ENCODE results near the gene SNRNP70.
"Not testable (repeated sequence)": the region's sequence is repeated elsewhere in the genome, so short reads cannot be mapped to it uniquely, and the experiment has no call there.

The SNRNP70 gene

GRCh38 chr19:49074869-49075268 is 10.4 kb upstream of the SNRNP70 start:
- H3K36me3 Mint-ChIP-seq (ENCODE audit: low read depth); H3K4me1 Mint-ChIP-seq (ENCODE audit: low read depth); H3K4me3 Mint-ChIP-seq; DNase-seq; H3K9me3 Mint-ChIP-seq; H3K27ac Mint-ChIP-seq: not testable (repeated sequence)
- H3K27me3 Mint-ChIP-seq: peaks cover 61% of the 10 kb centered on the region

DNA sequence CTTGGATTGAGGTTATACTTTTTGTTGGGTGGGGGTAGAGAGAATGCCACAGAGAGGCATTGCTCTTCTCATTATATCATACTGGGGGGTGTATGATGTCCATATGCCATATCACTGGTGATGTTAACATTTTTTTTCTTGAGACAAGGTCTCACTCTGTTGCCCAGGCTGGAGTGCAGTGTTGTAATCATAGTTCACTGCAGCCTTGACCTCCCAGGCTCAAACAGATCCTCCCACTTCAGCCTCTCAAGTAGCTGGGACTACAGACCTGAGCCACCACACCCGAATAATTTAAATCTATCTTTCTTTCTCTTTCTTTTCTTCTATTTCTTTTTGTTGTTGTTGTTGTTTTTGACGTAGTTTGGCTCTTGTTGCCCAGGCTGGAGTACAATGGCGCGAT is 4.9 kb upstream of the SNRNP70 start:
- Mint-ChIP-seq H3K27ac (no peak overlapping the region), H3K9me3 (no peaks in the 10 kb centered on the region), H3K36me3 (ENCODE audit: low read depth) (peaks cover 3% of the 10 kb centered on the region), H3K27me3 (peaks cover 16% of the 10 kb centered on the region), H3K4me3 (no peak overlapping the region), H3K4me1 (ENCODE audit: low read depth) (peaks cover 8% of the 10 kb centered on the region)
- no peak for DNase-seq

DNA sequence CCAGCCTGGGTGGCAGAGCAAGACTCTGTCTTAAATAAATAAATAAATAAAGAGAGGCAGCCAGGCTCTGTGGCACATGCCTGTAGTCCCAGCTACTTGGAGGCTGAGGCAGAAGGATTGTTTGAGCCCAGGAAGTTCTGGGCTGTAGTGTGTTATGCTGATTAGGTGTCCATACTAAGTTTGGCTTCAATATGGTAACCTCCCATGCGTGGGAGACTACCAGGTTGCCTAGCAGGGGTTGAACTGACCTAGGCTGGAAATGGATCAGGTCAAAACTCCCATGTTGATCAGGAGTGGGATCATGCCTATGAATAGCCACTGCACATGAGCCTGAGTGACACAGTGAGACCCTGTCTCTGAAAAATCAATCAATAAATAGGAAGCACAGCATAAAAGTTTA is 4.0 kb upstream of the SNRNP70 start:
- Mint-ChIP-seq H3K27me3 (peaks cover 7% of the 10 kb centered on the region), H3K36me3 (ENCODE audit: low read depth) (peaks cover 12% of the 10 kb centered on the region), H3K4me1 (ENCODE audit: low read depth) (peaks cover 9% of the 10 kb centered on the region), H3K9me3 (no peaks in the 10 kb centered on the region), H3K4me3 (no peak overlapping the region), H3K27ac (no peak overlapping the region)
- DNase-seq: no peak

GRCh38 chr19:49084206-49085019 is 838 bp upstream of the SNRNP70 start:
- no peaks in the 10 kb centered on the region for H3K27me3 Mint-ChIP-seq
- H3K4me3 Mint-ChIP-seq: peak overlapping the region; percentile 98
- H3K9me3 Mint-ChIP-seq: no peaks in the 10 kb centered on the region
- H3K27ac Mint-ChIP-seq: peak overlapping the region; percentile 98
- peaks cover 40% of the 10 kb centered on the region for H3K36me3 Mint-ChIP-seq (ENCODE audit: low read depth)
- H3K4me1 Mint-ChIP-seq (ENCODE audit: low read depth): peaks cover 28% of the 10 kb centered on the region
- no peak for DNase-seq

DNA sequence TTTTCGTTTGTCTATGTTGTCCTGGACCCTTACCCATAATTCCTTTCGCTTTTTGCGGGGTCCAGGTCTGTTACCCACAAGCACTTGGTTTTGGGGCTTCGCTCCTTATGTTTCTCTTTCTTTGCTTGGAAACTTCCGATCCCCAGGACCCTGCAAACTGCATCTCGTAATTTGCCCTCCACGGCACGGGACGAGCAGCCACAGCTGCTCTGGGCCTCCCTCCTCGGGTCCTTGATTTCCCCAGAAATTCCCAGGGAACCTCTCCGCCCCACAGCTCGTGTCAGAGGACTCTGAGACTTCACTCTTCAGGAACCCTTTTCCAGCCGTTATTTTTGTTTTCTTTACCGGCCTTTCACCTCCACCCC is 599 bp downstream of the SNRNP70 start:
- H3K27me3 Mint-ChIP-seq: no peaks in the 10 kb centered on the region
- H3K36me3 Mint-ChIP-seq (ENCODE audit: low read depth): peaks cover 55% of the 10 kb centered on the region
- H3K4me3 Mint-ChIP-seq: peak overlapping the region; percentile 98
- no peak for DNase-seq
- peak overlapping the region; percentile 98 for H3K27ac Mint-ChIP-seq
- no peaks in the 10 kb centered on the region for H3K9me3 Mint-ChIP-seq
- H3K4me1 Mint-ChIP-seq (ENCODE audit: low read depth): peaks cover 36% of the 10 kb centered on the region

DNA sequence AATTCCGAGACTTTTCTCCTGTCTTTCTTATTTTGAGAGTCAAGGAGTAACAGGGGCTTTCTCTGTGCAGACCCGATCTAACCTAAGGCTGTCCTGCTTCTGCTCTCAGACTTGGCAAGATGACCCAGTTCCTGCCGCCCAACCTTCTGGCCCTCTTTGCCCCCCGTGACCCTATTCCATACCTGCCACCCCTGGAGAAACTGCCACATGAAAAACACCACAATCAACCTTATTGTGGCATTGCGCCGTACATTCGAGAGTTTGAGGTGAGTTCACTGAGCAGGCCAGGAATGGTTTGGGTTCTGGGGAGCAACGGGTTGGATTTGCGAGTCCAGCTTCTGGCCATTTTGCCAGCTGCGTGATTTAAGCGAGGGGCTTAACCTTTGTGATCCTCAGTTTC is 1.0 kb downstream of the SNRNP70 start:
- no peak for DNase-seq
- no peaks in the 10 kb centered on the region for H3K9me3 Mint-ChIP-seq
- peaks cover 39% of the 10 kb centered on the region for H3K4me1 Mint-ChIP-seq (ENCODE audit: low read depth)
- H3K4me3 Mint-ChIP-seq: peak overlapping the region; percentile 98
- H3K36me3 Mint-ChIP-seq (ENCODE audit: low read depth): peaks cover 59% of the 10 kb centered on the region
- no peaks in the 10 kb centered on the region for H3K27me3 Mint-ChIP-seq
- peak overlapping the region; percentile 98 for H3K27ac Mint-ChIP-seq

DNA sequence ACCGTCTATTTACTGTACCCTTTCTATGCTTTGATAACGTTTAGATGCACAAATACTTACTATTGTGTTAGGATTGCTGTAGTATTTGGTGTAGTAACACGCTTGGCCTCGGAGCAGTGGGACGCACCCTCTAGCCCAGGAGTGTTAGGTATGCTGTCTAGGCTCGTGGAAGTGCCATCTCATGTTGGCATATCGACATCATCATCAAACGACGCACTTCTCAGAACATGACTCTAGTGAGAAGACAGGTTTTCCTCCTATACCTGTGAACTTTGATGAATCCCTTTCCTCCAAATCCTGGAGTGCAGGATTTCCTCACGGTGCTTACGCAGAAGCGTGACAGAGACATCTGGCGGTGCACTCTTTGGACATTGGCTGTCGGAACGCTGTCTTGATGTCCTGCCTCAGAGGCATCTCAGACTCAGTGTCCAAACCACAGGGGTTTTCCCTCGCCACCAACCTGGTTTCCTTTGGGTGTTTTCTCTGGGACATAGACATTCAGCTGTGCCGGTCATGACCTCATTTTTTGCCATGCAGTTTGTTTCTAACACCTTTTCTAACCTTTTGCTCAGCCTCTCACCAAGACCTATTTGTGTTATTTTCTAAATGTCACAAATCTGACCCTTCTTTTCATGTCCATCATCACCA is 6.3 kb downstream of the SNRNP70 start:
- Mint-ChIP-seq H3K36me3 (ENCODE audit: low read depth) (peaks cover 93% of the 10 kb centered on the region), H3K4me1 (ENCODE audit: low read depth) (peaks cover 34% of the 10 kb centered on the region), H3K4me3 (no peak overlapping the region), H3K27ac (peak overlapping the region; percentile 78), H3K27me3 (no peaks in the 10 kb centered on the region), H3K9me3 (no peaks in the 10 kb centered on the region)
- DNase-seq: no peak

DNA sequence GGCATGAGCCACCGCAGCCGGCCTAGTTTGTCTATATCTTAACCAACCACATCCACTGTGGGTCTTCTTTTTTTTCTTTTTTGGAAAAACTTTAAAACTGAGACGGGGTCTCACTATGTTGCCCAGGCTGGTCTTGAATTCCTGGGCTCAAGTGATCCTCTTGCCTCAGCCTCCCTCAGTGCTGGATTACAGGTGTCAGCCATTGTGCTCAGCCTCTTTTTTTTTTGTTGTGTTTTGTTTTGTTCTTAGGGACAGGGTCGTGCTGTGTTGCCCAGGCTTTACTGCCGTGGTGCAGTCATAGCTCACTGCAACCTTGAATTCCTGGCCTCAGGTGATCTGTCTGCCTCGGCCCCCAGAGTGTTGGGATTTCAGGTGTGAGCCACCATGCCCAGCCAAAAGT is 7.4 kb downstream of the SNRNP70 start:
- peaks cover 93% of the 10 kb centered on the region for H3K36me3 Mint-ChIP-seq (ENCODE audit: low read depth)
- DNase-seq: no peak
- H3K9me3 Mint-ChIP-seq: no peaks in the 10 kb centered on the region
- H3K27ac Mint-ChIP-seq: no peak overlapping the region
- no peaks in the 10 kb centered on the region for H3K27me3 Mint-ChIP-seq
- H3K4me3 Mint-ChIP-seq: no peak overlapping the region
- H3K4me1 Mint-ChIP-seq (ENCODE audit: low read depth): peaks cover 30% of the 10 kb centered on the region

DNA sequence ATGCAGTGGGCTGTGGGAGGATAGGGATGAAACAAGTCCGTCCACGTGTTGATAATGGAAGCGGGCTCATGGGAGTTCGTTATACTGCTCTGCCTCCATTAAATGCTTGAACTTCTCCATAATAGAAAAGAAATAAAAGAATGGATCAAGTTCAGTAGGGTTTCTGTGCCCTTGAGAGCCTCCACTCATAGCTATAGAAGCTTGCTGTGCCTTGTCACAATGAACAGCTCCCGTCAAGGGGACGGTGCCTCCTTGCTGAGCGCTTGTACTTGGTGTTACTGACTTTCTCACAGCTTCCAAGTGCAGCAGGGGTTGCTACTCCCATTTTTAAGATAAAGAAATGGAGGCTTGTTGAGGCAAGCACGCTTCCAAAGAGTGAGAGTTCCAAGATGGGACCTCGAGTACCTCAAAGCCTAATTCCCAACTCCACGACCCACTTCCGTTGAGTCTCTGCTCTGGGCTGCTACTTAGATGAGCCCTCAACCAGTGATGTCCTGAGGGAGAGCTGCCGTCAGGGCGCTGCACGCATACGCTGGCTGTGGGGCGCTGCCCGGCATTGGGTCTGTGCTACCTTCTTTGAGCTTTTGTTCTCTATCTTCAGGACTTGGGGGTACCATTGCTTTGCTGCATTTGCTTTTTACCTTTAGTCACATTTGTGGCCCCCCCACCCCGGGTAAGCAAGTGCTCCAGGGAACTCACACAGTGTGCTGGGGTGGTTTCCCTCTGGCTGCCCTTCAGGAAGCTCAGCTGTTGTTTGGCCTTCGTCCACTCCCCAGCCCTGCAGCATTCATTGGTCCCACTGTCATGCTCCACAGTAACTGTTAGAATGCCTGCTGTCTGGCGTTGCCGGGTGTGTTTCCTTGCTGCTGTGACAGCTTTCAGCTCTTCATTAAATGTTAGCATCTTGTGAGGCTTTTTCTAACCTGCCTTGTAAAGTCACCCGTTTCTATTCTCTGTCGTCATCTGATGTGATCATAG is 9.5 kb downstream of the SNRNP70 start:
- Mint-ChIP-seq H3K9me3 (no peaks in the 10 kb centered on the region), H3K4me3 (no peak overlapping the region), H3K4me1 (ENCODE audit: low read depth) (peaks cover 22% of the 10 kb centered on the region), H3K36me3 (ENCODE audit: low read depth) (peaks cover 96% of the 10 kb centered on the region), H3K27ac (no peak overlapping the region), H3K27me3 (no peaks in the 10 kb centered on the region)
- DNase-seq: no peak

DNA sequence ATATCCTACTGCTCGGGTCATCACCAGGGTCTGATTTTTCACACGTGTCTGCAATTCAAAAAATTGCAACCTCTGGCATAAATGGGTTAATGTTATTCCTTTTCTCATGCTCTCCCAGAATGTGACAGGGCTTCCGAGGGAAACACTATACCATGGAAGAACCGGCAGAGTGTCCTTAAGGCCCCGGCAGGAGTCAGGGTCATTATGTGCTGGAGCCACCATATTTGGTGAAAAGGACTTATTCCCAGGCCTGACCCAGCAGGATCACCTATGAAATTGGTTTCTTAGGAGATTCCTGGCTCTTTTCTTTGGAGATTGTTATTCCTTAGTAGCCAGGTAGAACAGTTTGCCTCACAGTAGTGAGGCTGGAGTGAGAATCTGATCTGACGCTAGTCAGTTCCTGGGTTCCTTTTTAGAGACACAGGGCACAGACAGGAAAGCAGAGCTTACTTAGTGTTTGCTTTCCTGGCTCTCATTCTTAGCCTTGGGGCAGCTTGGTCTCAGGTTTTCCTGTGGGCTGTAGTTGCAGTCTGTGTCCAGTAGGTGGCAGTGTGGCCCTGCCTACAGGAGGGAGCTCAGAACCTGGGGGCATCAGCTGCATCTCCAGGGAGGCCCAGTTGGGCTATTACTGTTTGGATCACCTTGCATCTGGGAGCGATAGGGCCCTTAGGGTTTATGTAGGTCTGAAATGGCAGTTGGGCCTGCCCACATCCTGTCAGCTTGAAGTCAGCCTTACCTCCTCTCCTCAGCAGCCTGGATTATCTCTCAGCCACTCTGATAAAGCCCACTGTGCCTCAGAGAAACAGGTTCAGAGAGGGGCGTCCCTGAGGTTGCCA is 12.4 kb downstream of the SNRNP70 start:
- Mint-ChIP-seq H3K27me3 (no peaks in the 10 kb centered on the region), H3K4me1 (ENCODE audit: low read depth) (peaks cover 4% of the 10 kb centered on the region), H3K27ac (peak overlapping the region; percentile 52), H3K4me3 (no peak overlapping the region), H3K36me3 (ENCODE audit: low read depth) (peaks cover 92% of the 10 kb centered on the region), H3K9me3 (no peaks in the 10 kb centered on the region)
- peak; percentile 79 for DNase-seq

- Mint-ChIP-seq H3K4me3 (no peak overlapping the region), H3K4me1 (ENCODE audit: low read depth) (peaks cover 4% of the 10 kb centered on the region), H3K36me3 (ENCODE audit: low read depth) (peaks cover 94% of the 10 kb centered on the region), H3K27ac (peak overlapping the region; percentile 19), H3K9me3 (no peaks in the 10 kb centered on the region), H3K27me3 (no peaks in the 10 kb centered on the region)
- DNase-seq: no peak
These were observed 13.5 kb downstream of the SNRNP70 start for GRCh38 chr19:49098795-49099194.

DNA sequence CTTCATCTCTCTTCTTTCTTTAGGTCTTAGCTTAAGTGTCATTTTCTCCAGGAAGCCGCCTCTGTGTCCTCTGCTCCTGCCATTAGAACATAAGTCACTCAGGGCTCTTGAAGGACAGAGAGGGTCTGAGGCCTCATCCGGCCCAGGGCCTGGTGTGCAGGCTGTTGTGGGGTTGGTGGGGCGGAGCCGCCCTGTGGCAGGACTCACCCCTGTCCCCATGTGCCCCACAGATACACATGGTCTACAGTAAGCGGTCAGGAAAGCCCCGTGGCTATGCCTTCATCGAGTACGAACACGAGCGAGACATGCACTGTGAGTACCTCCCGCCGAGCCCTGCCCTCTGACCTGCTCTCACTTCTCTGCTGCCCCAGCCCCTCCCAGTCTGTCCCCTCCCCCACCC is 15.9 kb downstream of the SNRNP70 start:
- peaks cover 4% of the 10 kb centered on the region for H3K4me1 Mint-ChIP-seq (ENCODE audit: low read depth)

GRCh38 chr19:49102303-49102702 is 17.1 kb downstream of the SNRNP70 start:
- Mint-ChIP-seq H3K36me3 (ENCODE audit: low read depth) (peaks cover 94% of the 10 kb centered on the region), H3K27me3 (no peaks in the 10 kb centered on the region), H3K9me3 (no peaks in the 10 kb centered on the region), H3K4me3 (no peak overlapping the region), H3K4me1 (ENCODE audit: low read depth) (peaks cover 8% of the 10 kb centered on the region), H3K27ac (peak overlapping the region; percentile 64)
- DNase-seq: no peak

More for the DNA sequence above, 15.9 kb downstream of the SNRNP70 start:
- Mint-ChIP-seq H3K27me3 (no peaks in the 10 kb centered on the region), H3K36me3 (ENCODE audit: low read depth) (peaks cover 94% of the 10 kb centered on the region), H3K4me3 (no peak overlapping the region), H3K27ac (no peak overlapping the region), H3K9me3 (no peaks in the 10 kb centered on the region)
- no peak for DNase-seq
